HepG2 (cell line): ENCODE data around the gene PPP1R9B. TPM values are rescaled to one million over a fixed set of nuclear protein-coding genes. Genes with fewer than 3 reads are reported as not detected.

ENCODE experiments used
- ATAC-seq: fragments of 200-7000 bp; cut with Tn5 transposase; 3 replicates; pipeline ENCODE4 v1.9.1; 2020; ENCODE audit warnings: mild to moderate bottlenecking, moderate library complexity
- BruUV-seq: library from RNA; stranded (reverse); fragments of 400-500 nt; replicated peaks from 2 replicates; lab custom pipeline; 2021; lab: Mats Ljungman, UMichigan
- CTCF ChIA-PET: fragments of 300-600 bp; formaldehyde crosslinking; extraction: SDS; loops from one replicate; lab custom pipeline; 2021; ENCODE audit warnings: low total read pairs, inconsistent platforms, low intra/inter-chr PET ratio; lab: Yijun Ruan, JAX
- POLR2A ChIA-PET: fragments of 350-600 bp; sonication (Branson Sonifier 250); formaldehyde crosslinking; loops from one replicate; lab custom pipeline; 2020; ENCODE audit warnings: antibody characterized with exemption, inconsistent platforms; lab: Yijun Ruan, JAX
- DNase-seq: peaks from one replicate; pipeline ENCODE4 v3.0.0-alpha.2; 2015; ENCODE audit warnings: low spot score
- FAIRE-seq: peaks from 3 replicates; lab custom pipeline; 2011; peaks lifted over from hg19 to GRCh38; lab: Jason Lieb, UNC
- H2AFZ ChIP-seq: one replicate; pipeline ENCODE4 v1.6.1; 2011; ENCODE audit warnings: low read length, inconsistent platforms
- H3K27ac ChIP-seq: fragments of 300-600 bp; 3 replicates; pipeline ENCODE4 v1.8.0; 2011; ENCODE audit warnings: mixed run types, mild to moderate bottlenecking, mixed read lengths, low read length, inconsistent platforms; ENCODE audit not compliant: insufficient read depth; ENCODE audit errors: extremely low read length
- H3K27me3 ChIP-seq, 2 experiments: fragments of 200-600 bp in 1 of 2; 2 replicates in 1 of 2; 3 replicates in 1 of 2; pipeline versions ENCODE4 v1.6.0 to v1.8.0; 2011; ENCODE audit warnings: low read length in 2 of 2, mild to moderate bottlenecking in 2 of 2, moderate library complexity in 2 of 2, inconsistent platforms in 1 of 2; ENCODE audit not compliant: insufficient read depth in 2 of 2, control insufficient read depth in 1 of 2
- H3K36me3 ChIP-seq, 2 experiments: fragments of 200-600 bp in 1 of 2; replicated peaks in 1 of 2; 2 replicates in 1 of 2; 3 replicates in 1 of 2; pipeline versions ENCODE4 v1.5.1 to v1.8.0; 2011; ENCODE audit warnings: low read length in 2 of 2, inconsistent platforms in 1 of 2; ENCODE audit not compliant: insufficient read depth in 2 of 2, control insufficient read depth in 1 of 2
- H3K4me1 ChIP-seq: 2 replicates; pipeline ENCODE4 v1.5.1; 2012; ENCODE audit warnings: low read length, inconsistent platforms; ENCODE audit not compliant: insufficient read depth
- H3K4me2 ChIP-seq: 2 replicates; pipeline ENCODE4 v1.6.0; 2011; ENCODE audit warnings: low read depth, low read length, inconsistent platforms
- H3K4me3 ChIP-seq, 3 experiments: fragments of 200-600 bp in 1 of 3; sonication (generic), shearing (Covaris generic) in 1 of 3; replicated peaks in 1 of 3; 2 replicates each; pipeline ENCODE4 v1.5.1; 2011 to 2016; ENCODE audit warnings: low read length in 3 of 3, inconsistent platforms in 2 of 3, low read depth in 2 of 3, mild to moderate bottlenecking in 2 of 3, control low read depth in 1 of 3, mixed read lengths in 1 of 3; ENCODE audit not compliant: insufficient read depth in 1 of 3
- H3K79me2 ChIP-seq: one replicate; pipeline ENCODE4 v1.6.1; 2011; ENCODE audit warnings: low read length, inconsistent platforms; ENCODE audit not compliant: insufficient read depth
- H3K9ac ChIP-seq: 2 replicates; pipeline ENCODE4 v1.6.0; 2011; ENCODE audit warnings: mild to moderate bottlenecking, low read depth, low read length, inconsistent platforms; ENCODE audit not compliant: insufficient read depth
- H3K9me3 ChIP-seq: 2 replicates; pipeline ENCODE4 v1.5.1; 2012; ENCODE audit warnings: mild to moderate bottlenecking, low read length
- H4K20me1 ChIP-seq: 2 replicates; pipeline ENCODE4 v1.6.0; 2011; ENCODE audit warnings: inconsistent platforms, mild to moderate bottlenecking, low read length, moderate library complexity; ENCODE audit not compliant: insufficient read depth
- ASH2L ChIP-seq: fragments of 300-600, 200-600 bp; sonication (generic); IDR thresholded peaks from 2 replicates; pipeline ENCODE4 v1.7.0; 2017; ENCODE audit warnings: low read depth, mild to moderate bottlenecking, moderate library complexity, mixed read lengths, low read length; ENCODE audit not compliant: insufficient read length
- ATAD3A ChIP-seq: sonication (generic); formaldehyde crosslinking; IDR thresholded peaks from 2 replicates; pipeline ENCODE4 v1.4.0; 2020; ENCODE audit warnings: missing genetic modification reagents
- CBX2 ChIP-seq, 2 experiments: fragments of 200-600 bp in 1 of 2; sonication (generic); formaldehyde crosslinking in 1 of 2; IDR thresholded peaks; 2 replicates each; pipeline versions ENCODE4 v1.7.0 to v1.8.1; 2018 to 2022; ENCODE audit warnings: low read depth in 2 of 2, low read length in 1 of 2, mild to moderate bottlenecking in 1 of 2, missing genetic modification reagents in 1 of 2
- DPF2 ChIP-seq: sonication (generic); formaldehyde crosslinking; IDR thresholded peaks from 2 replicates; pipeline ENCODE4 v1.4.0; 2020; ENCODE audit warnings: mild to moderate bottlenecking, low read depth, missing genetic modification reagents, borderline replicate concordance
- FOXK2 ChIP-seq: fragments of 450-650 bp; IDR thresholded peaks from 2 replicates; pipeline ENCODE4 v1.6.1; 2016
- GATAD2A ChIP-seq: IDR thresholded peaks from 2 replicates; pipeline ENCODE4 v1.6.1; 2016
- HMGXB4 ChIP-seq, 2 experiments: sonication (generic) in 1 of 2; formaldehyde crosslinking in 1 of 2; IDR thresholded peaks; 2 replicates each; pipeline versions ENCODE4 v1.4.0 to v1.6.1; 2018 to 2020; ENCODE audit warnings: missing genetic modification reagents in 2 of 2, borderline replicate concordance in 1 of 2, low read depth in 1 of 2, mild to moderate bottlenecking in 1 of 2, missing biosample characterization in 1 of 2
- HNF4A ChIP-seq: sonication (generic); formaldehyde crosslinking; IDR thresholded peaks from 2 replicates; pipeline ENCODE4 v1.4.0; 2020; ENCODE audit warnings: missing genetic modification reagents
- IRF2 ChIP-seq: IDR thresholded peaks from 2 replicates; pipeline ENCODE4 v1.6.1; 2018; ENCODE audit warnings: missing genetic modification reagents, missing compliant biosample characterization
- KAT8 ChIP-seq: IDR thresholded peaks from 2 replicates; pipeline ENCODE4 v1.6.1; 2016; ENCODE audit warnings: missing genetic modification reagents, missing compliant biosample characterization
- KDM6A ChIP-seq: IDR thresholded peaks from 2 replicates; pipeline ENCODE4 v1.6.1; 2016; ENCODE audit warnings: low read depth
- KLF11 ChIP-seq: IDR thresholded peaks from 2 replicates; pipeline ENCODE4 v1.6.1; 2016; ENCODE audit warnings: missing compliant biosample characterization
- NFE2L1 ChIP-seq: sonication (generic); formaldehyde crosslinking; IDR thresholded peaks from 2 replicates; pipeline ENCODE4 v1.4.0; 2020; ENCODE audit warnings: missing genetic modification reagents, mild to moderate bottlenecking, borderline replicate concordance
- NR2F6 ChIP-seq, 2 experiments: IDR thresholded peaks; 2 replicates each; pipeline ENCODE4 v1.6.1; 2016; ENCODE audit warnings: antibody characterized with exemption in 1 of 2, mild to moderate bottlenecking in 1 of 2
- RARA ChIP-seq: IDR thresholded peaks from 2 replicates; pipeline ENCODE4 v1.6.1; 2016; ENCODE audit warnings: missing genetic modification reagents, missing compliant biosample characterization
- THAP11 ChIP-seq: IDR thresholded peaks from 2 replicates; pipeline ENCODE4 v1.6.1; 2016; ENCODE audit warnings: missing biosample characterization, missing genetic modification reagents
- ZEB1 ChIP-seq: IDR thresholded peaks from 2 replicates; pipeline ENCODE4 v1.6.1; 2012; ENCODE audit warnings: mild to moderate bottlenecking, low read depth, inconsistent platforms; ENCODE audit not compliant: insufficient replicate concordance
- ZFY ChIP-seq: sonication (generic); formaldehyde crosslinking; IDR thresholded peaks from 2 replicates; pipeline ENCODE4 v1.4.0; 2020; ENCODE audit warnings: missing genetic modification reagents
- ZNF607 ChIP-seq: sonication (generic); formaldehyde crosslinking; IDR thresholded peaks from 2 replicates; pipeline ENCODE4 v1.5.1; 2020; ENCODE audit warnings: missing genetic modification reagents, mild to moderate bottlenecking, borderline replicate concordance
- ZNF747 ChIP-seq: sonication (generic); formaldehyde crosslinking; IDR thresholded peaks from 2 replicates; pipeline ENCODE4 v1.8.1; 2023; ENCODE audit warnings: missing genetic modification reagents, mild to moderate bottlenecking, borderline replicate concordance
- ZNF772 ChIP-seq: sonication (generic); formaldehyde crosslinking; IDR thresholded peaks from 2 replicates; pipeline ENCODE4 v1.5.0; 2020; ENCODE audit warnings: mild to moderate bottlenecking, missing genetic modification reagents
- ZNF816 ChIP-seq: sonication (generic); formaldehyde crosslinking; IDR thresholded peaks from 2 replicates; pipeline ENCODE4 v1.8.0; 2022; ENCODE audit warnings: missing genetic modification reagents, mild to moderate bottlenecking, borderline replicate concordance
- WGBS: methylation state at CpG from one replicate; pipeline ENCODE4 v1.1.6; 2017; ENCODE audit warnings: low lambda C conversion rate; 5-methylcytosine and 5-hydroxymethylcytosine counted together
- in situ Hi-C: cut with HindIII; loops from 2 replicates; pipeline ENCODE4 v1.10.0; 2017; ENCODE audit warnings: low pct_unique_long_range_greater_than_20kb; ENCODE audit not compliant: extremely low pct_ligation_motif_present
- intact Hi-C: fragments of 100-400 bp; cut with micrococcal nuclease; formaldehyde crosslinking; loops from one replicate; pipeline ENCODE4 v1.10.0; 2022; ENCODE audit not compliant: unreplicated experiment
- polyA plus RNA-seq, 8 experiments: library from polyadenylated mRNA; depleted of rRNA in 3 of 8; stranded (reverse) in 7 of 8; unstranded in 1 of 8; fragments of >200 nt; fragmentation: Illumina TruSeq in 4 of 8; extraction: Trizol in 4 of 8; gene quantifications; 2 replicates each; pipeline versions ENCODE4 v1.2.1 to v1.2.3, GENCODE V29; 2011 to 2016; ENCODE audit warnings: low read depth in 4 of 8, missing spikeins in 1 of 8, mixed read lengths in 1 of 8; ENCODE audit not compliant: insufficient read depth in 1 of 8
- total RNA-seq, 5 experiments: library from RNA; depleted of rRNA; stranded (reverse); fragments of >200 nt; fragmentation: Illumina TruSeq; extraction: Trizol; gene quantifications; 2 replicates each; pipeline ENCODE4 v1.2.3, GENCODE V29; 2016; ENCODE audit warnings: low read depth in 1 of 5

The PPP1R9B gene
- total and polyA plus RNA-seq, 2 of the 13 experiments (the other 11 are each of a cell fraction or from before 2014, with no cell fraction given) = 9.4 to 15.8 TPM

- TF ChIP-seq ZNF747 (CRISPR knock-in tag) (0 out of 2 replicates have a peak, but pooled peaks have one; percentile 21), IRF2 (CRISPR knock-in tag) (no peak), KDM6A (CRISPR knock-in tag) (no peak), ZFY (CRISPR knock-in tag) (no peak), CBX2 (IDR thresholded peaks at IDR 0.05; ENCODE audit: low read depth, low read length) (no peak), CBX2 (CRISPR knock-in tag; IDR thresholded peaks at IDR 0.05; ENCODE audit: low read depth) (no peak)
These were observed 2.0 kb downstream of the PPP1R9B start (continued) for GRCh38 chr17:50148226-50149090.

GRCh38 chr17:50147841-50148225 lies 2.6 kb downstream of the PPP1R9B start:
- no TSS peak for BruUV-seq
- H3K27ac ChIP-seq = peak overlapping the region; percentile 95
- in situ Hi-C loops = no loop called here
- H2AFZ ChIP-seq = no peak overlapping the region
- peak overlapping the region; percentile 83 for H3K9ac ChIP-seq
- peak; percentile 98 for FAIRE-seq
- ChIA-PET CTCF (no interaction called here), POLR2A (interaction anchor here (1.0 to 3.0 kb wide), 2 partner anchors 36 to 46 kb away, joined by 4 to 10 read pairs; no protein-coding TSS in a partner anchor)
- peaks cover 57% of the 10 kb centered on the region for H3K4me1 ChIP-seq
- H3K36me3 ChIP-seq = peaks cover 21 to 26% of the 10 kb centered on the region in 2 experiments
- H4K20me1 ChIP-seq = peaks cover 11% of the 10 kb centered on the region; the same call in 1 of the 2 replicates
- WGBS = 2% methylated on average over 5 of the region's 5 CpGs
- no peaks in the 10 kb centered on the region for H3K9me3 ChIP-seq
- H3K4me2 ChIP-seq = peak overlapping the region; percentile 100
- peak overlapping the region; percentile 70 to 86 (median 84) for H3K4me3 ChIP-seq
- H3K27me3 ChIP-seq = no peaks in the 10 kb centered on the region; a peak in 1 of 5 replicates
- ATAC-seq = peak; percentile 78
- H3K79me2 ChIP-seq = peaks cover 25% of the 10 kb centered on the region
- DNase-seq = peak; percentile 90
- intact Hi-C loops = loop anchor here (1.0 kb wide), 1 partner anchor 8 kb away; no protein-coding TSS in a partner anchor
- peak; percentile 89 for TF ChIP-seq HNF4A (CRISPR knock-in tag)
- no peak for TF ChIP-seq ATAD3A (CRISPR knock-in tag)
- peak; percentile 38; the same call in 1 of the 2 replicates for TF ChIP-seq KAT8 (CRISPR knock-in tag)
- TF ChIP-seq ZNF816 (CRISPR knock-in tag) = no peak
- TF ChIP-seq GATAD2A (CRISPR knock-in tag) = 0 out of 2 replicates have a peak, but pooled peaks have one; percentile 41
- 0 out of 2 replicates have a peak, but pooled peaks have one; percentile 16 for TF ChIP-seq DPF2
- 0 out of 2 replicates have a peak, but pooled peaks have one; percentile 36 for TF ChIP-seq NR2F6 (IDR thresholded peaks at IDR 0.05)
- peak; percentile 16; the same call in 1 of the 2 replicates for TF ChIP-seq NR2F6 (CRISPR knock-in tag; IDR thresholded peaks at IDR 0.05)
- peak; percentile 66 for TF ChIP-seq RARA (CRISPR knock-in tag)
- TF ChIP-seq HMGXB4 (CRISPR knock-in tag; IDR thresholded peaks at IDR 0.05; ENCODE audit: borderline replicate concordance in 1 of 2, low read depth in 1 of 2) = peak in 1 of 2 experiments; percentile 67; a peak in 1 of 4 replicates
- 0 out of 2 replicates have a peak, but pooled peaks have one; percentile 49 for TF ChIP-seq ZNF772
- TF ChIP-seq ZNF607 (CRISPR knock-in tag) = no peak
- no peak for TF ChIP-seq NFE2L1 (CRISPR knock-in tag)
- TF ChIP-seq ASH2L = peak; percentile 48
- TF ChIP-seq ZEB1 = no peak
- TF ChIP-seq KLF11 (CRISPR knock-in tag) = 0 out of 2 replicates have a peak, but pooled peaks have one; percentile 37
- no peak for TF ChIP-seq THAP11 (CRISPR knock-in tag)
- TF ChIP-seq FOXK2 = no peak
